HG03175 (cell line): ENCODE data around the gene CMIP.

Experiments used
- ATAC-seq: cut with Tn5 transposase; IDR thresholded peaks from one replicate; pipeline ENCODE4 v1.9.1; 2021; ENCODE audit warnings: mild to moderate bottlenecking, moderate library complexity; ENCODE audit not compliant: unreplicated experiment

The CMIP gene

DNA sequence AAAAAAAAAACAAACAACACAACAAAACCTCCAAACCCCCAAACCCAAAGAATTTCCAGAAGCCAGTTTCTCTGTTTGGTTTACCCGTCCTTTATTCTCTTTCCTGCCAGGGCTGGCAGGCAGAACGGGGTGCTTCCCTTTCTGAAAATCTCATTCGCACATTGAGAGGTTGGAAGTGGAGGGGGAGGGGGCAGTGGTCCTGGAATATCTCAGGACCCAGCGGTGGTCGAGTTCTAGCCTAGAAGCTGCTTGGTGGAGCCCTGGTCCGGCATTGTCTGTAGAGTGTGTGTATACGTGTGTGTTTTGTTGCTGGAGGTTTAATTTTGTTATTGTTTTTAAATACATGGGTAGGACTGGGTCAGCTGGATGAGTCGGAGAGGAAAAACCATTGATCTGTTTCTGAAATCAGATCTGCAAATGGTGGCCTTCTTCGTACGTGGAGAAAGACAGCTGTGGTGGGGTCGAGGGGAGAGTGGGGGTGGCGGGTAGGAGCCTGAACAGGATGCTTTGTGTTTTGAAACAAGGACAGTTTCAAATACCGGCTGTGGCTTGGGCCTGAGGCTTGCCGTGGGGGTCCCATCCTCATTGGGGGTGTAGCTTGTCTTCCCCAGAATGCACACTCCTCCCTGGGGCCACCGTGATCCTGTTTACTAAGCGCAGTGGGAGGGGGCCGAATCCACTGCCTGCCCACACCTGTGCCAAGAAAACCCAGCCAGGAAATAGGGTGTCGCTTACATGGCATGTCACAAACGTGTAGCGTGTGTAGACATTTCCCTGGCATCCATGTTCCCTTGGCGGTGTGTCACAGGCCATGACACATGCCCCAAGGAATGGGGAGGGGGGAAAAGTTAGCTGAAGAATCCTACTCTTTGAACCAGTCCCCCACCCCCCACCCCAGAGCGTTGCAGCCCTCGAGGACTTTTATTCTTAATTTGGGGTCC is 1.6 kb downstream of the CMIP start:
- ATAC-seq = no peak

DNA sequence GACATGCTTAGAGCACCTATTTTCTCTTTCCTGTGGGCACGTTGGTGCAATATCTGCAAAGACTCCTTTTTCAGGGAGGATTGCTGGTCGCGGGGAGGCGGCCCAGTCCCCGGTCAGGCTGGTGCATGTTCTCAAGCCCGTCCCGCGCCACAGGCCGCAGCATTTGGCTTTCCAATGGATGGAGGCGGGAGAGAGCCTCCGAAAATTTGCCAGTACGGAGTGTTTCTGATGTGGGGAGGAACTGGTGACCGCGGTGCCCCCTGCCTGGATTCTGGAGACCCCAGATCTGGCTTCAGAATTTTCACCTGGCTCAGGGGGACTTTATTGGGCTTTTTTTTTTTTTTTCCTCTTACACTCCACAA is 2.3 kb downstream of the CMIP start:
- no peak for ATAC-seq

DNA sequence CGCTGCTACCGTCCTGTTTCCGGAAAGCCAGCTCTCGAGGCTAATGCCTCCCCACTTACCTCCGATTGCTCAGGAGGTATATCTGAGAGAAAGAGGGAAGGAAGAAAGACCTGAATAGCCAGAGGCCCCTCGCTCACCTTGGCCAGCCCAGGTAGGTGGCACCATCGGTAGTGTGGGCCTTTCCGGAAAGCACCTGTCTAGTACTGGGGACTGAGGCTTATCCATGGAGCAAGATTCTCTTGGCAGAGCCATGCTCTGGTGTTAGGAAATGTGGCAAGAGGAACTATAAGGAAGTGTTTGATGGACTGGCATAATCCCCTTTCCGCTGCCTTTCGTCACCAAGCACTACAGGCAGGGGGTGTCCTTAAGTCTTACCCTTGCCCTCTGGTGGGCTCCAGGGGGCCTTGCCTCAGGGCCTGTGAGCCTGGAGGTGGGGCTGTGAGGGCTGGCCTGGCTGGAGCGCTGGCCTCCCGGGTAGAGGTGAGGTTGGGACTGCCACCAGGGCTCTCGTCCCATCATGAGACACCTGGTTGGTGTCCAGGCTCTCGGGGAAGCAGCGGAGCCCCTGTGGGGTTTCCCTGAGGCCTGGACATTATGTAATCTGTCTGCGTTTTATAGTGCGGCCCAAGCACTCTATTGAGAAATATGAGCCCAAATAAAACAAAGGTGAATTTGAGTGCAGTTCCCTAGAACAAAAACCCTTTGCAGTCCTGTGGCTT is 2.9 kb downstream of the CMIP start:
- ATAC-seq = no peak

DNA sequence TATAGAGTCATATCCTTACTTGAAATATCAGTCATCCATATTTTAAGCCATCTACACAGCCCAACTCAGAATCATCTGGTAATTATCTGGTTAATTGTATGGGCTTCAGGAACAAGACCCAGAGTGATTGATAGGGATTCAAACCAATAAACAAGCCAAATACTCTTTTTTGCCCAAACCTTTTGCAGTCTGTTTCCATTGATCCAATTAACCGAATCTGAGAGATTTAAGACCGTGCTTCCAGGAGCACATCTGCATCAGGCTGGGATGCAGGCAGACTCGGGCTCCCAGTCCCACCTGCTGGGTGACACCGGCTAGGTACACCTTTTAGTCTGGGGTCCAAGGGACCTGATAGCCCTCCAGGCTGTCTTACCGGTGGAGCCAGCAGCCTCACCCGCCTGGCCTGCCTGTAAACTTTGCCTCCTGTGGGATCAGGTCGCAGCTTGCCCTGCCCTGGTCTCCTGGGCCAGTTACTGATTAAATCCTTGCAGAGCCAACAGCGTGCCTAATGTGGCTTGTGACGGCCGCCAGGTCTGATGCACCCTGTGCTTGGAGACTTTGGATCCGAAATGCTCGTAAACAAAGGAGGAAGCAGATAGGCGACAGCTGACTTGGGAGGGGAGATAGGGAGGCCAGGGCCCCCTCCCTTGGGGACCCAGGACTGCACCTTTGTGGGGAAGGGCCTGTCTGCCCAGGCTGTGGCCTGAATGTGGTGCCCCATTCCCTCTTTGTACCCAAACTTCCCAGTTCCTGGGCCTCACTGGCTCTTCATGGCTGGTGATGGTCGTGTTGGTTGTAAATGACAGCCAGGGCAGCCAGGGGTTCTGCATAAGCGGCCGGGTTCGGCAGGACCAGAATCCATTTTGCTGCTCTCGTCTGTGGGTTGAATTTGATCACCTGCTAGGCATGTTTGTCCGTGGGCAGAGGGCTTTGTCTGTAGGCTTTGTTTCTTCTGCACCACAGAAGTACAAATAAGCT is 3.8 kb downstream of the CMIP start:
- ATAC-seq = no peak

DNA sequence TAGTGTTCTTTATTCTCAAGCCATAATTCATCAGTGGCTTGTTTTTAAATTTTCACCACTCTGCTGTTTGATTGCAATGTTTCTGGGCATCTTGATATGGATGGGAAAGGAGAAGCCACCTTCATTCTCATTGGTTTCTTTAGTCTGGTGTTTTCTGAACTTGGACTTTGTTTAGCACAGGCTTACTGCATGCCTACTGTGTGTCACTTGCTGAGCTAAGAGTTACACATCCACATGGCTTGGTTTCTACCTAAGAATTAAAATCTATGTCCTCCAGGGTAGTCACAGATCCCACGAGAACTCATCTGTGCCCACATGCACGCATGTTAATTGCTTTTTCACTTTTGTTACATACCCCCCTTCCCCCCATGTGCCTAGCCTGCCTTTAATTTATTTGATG is 4.6 kb downstream of the CMIP start:
- no peak for ATAC-seq

DNA sequence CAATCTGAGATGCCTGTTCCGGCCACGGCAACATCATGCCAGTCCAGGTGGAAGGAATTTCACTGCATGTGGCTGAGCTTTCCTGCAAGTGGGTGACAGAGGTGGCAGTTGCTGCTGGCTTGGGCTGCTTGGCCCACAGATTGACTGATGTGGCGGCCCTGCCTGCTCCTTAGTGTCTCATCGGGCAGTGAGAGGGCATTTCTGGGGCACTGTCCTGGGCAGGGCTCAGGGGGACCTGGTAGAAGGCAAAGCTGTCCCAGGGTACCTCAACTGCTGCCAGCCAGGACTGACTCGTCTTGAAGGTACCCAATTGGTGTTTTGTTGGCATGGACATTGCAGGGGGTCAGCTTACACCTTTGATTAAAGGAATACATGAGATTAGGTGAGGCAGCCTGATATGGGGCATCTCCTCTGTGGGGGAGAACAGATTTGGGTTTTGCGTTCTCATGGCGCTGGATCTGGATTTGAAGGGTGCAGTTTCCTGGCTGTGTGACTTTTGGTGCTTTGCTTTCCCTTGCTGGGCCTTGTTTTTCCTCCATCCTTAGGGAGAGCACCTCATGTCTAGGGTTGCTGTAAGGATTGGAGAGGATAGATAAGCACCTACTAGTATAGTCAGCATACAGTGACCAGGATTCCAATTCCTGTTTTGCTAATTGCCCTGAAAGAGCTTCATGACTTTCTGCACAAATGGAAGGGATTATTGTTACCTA is 5.4 kb downstream of the CMIP start:
- no peak for ATAC-seq

DNA sequence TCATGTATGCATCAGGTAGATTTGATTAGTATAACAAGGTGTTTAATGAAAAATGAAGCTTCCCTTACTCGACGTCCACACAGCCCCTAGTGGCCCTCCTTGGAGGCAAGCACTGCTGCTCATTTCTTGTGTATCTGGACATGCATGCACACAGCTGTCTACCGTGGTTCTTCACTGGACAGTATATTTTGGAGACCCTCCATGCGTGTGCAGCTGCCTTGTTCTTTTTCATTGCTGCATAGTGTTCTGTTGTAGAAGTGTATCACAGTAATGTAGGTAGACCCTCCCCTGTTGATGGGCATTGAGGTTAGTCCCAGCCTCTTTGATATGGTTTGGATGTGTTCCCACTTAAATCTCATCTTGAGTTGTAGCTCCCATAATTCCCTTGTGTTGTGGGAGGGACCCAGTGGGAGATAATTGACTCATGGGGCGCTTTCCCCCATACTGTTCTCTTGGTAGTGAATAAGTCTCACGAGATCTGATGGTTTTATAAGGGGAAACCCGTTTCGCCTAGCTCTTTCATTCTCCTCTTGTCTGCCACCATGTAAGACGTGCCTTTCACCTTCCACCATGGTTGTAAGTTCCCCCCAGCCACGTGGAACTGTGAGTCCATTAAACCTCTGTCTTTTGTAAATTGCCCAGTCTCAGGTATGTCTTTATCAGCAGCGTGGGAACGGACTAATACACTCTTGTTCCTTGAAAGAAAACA is 6.3 kb downstream of the CMIP start:
- ATAC-seq = no peak

DNA sequence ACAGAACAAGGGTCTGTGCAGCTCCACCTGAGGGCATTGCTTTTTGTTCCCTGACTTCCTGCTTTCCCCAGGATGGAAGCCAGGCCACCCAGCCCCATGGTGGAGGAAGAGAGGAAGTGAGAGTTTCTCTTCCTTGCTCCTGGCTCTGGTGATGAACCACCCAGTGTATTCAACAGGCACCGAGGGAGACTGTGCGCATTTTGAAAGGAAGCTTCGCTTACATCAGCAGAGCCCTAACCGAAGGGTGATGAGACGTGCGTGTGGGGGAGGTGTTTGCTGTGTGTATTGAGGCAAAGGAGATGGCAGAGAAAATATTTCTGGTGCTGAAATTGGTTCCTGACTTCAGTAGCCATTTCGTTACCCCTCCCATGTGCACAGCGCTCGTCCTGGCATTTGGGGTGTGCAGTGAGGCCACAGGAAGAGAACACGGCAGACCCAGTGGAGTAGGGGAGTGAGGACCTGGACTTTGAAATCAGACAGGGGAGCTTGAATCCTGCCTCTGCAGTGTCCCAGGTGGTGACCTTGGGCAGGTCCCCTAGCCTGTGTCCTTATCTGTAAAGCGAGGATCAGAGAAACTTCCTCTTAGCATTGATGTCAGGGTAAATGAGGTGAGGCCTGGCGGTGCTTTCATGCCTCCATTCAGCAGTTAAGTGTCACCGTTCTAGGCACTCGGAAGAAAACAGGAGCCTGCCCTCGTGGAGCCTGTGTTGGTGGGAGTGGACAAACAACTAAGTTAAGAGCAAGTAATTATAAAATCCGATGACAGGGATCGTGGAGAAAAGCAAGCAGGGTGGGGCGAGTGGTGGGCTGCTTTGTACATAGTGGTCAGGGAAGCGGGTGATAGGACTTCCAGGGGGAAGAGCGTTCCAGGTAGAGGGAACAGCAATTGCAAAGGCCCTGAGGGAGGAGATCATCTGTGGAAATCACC is 7.4 kb downstream of the CMIP start:
- ATAC-seq = no peak

DNA sequence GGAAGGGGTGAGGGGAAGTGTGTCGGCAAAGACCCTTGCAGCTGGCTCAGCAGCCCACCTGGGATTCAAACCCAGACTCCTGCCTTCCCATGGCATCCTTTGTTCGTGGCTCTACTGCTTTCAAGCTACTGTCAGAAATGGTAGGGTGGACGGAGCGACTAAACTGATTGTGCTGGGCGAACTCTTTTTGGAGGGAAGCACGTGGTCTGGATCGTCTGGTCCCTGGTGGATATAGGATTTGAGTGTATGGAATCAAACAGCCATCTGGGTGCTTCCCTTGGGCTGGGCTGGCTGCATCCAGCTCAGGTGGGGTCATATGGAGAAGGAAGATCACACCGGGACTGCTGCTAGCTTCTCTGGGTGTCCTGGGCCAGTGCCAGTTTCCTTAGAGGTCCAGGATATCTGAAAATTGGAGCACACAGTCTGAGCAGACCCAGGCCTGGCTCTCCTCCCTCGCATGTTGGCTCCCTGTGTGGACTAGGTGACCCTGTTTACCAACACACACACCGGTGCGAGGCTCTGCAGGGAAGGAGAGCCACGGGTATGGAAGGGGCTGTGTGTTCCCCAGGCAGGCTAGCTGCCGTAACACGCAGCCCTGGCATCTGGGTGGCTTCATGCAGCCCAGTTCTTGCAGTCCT is 8.6 kb downstream of the CMIP start:
- no peak for ATAC-seq

DNA sequence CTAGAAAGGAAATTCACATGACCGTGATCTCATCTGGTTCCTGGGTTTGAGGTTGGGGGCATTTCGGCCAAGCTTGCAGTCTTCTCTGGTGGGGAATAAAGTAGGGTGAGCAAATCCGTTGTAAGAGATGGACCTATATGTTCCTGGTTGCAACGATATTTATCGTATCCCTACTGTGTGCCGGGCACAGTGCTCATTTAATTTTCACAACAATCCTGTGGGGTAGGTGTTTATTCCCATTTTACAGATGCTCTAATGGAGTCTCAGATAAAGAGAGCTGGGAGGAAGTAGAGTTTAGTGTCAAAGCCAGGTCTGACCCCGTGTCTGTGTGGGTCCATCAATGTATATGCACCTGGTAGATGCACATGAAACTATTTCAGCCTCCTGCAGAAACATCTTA is 9.4 kb downstream of the CMIP start:
- ATAC-seq = no peak

DNA sequence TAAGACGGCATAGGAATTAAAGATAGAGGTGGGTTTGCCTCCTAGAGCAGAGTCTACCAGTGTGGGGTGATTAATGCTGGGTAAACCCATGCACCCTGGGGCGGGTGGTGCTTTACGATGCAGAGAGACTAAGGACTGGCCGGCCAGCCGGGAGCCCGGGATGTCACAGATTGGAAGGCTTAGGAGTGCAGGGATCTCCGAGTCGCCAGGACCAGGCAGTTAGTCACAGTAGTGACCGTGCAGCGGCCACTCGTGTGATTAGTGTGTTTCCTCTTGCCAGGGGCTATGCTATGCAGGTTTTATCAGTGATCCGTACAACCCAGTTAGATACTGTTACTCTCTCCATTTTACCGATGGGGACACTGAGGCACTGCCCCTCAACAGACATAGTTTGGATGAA is 10.4 kb downstream of the CMIP start:
- no peak for ATAC-seq

DNA sequence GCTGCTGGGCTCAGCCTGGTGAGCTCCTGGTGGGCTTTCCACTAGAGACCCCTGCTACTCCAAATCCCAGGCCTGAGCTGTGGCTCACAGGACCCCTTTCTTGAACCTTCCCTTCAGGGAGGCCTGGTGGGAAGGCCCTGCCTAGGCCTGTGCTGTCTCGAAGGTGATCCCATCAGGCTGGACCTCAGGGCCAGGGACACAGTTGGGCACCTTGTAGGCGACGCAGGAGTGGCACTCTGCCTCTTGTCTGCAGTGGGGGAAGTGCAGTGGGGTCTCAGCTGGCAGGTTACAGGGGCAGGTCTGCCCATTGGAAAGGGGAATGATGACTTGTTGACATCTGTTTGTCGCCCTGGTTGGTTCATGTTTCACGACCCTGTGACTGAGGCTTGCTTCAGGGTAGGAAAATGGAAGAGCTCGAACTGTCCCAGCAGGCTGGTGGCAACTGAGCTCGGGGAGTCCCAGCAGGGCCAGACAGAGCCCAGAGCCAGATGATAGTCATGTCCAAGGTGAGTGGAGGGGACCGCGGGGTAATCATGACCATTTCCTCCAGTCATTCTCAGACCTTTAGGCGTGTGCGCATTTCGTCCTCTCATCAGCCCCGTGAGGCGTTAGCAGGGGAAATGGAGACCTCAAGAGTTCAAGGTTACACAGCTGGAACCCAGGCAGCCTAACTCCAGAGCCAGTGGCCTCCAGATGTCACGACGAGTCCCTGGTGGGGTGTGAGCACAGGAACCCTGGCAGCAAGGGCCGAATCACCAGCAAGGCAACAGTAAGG is 11.3 kb downstream of the CMIP start:
- no peak for ATAC-seq

DNA sequence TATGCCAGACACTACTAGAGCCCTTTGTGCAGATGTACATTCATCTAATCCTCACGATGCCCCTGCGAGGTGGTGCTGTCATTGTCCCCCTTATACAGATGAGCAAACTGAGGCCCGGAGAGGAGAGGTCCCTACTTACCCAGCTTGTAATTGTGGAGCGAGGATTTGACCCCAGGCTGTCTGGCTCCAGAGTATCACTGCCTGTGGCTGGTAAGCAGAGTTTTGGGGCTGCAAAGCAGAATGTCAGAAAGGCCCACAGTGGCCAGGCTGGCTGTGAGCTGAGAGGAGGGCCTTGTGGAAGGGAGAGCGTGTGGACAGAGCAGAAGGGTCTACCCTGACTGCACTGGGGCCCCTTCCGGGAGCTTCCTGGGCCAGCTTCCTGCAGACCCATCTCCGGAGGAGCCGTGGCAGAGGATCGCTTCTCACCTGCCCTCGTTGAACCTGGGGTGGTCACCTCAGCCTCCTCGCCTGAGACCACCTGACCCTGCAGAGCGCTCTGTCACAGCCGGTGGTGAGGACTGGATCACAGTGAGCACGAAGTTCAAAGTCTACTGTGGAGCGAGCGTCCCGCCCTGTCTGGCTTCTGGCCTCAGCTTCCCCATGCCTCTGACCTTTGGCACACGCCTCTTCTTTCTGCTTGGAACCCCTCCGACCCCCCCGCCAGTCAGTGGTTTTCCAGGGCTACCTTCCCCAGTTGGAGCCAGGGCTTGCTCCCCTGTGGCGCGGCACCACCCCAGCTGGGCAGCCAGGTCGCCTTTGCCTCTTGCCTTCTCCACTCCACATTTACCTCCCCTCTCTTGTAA is 12.1 kb downstream of the CMIP start:
- ATAC-seq = no peak

DNA sequence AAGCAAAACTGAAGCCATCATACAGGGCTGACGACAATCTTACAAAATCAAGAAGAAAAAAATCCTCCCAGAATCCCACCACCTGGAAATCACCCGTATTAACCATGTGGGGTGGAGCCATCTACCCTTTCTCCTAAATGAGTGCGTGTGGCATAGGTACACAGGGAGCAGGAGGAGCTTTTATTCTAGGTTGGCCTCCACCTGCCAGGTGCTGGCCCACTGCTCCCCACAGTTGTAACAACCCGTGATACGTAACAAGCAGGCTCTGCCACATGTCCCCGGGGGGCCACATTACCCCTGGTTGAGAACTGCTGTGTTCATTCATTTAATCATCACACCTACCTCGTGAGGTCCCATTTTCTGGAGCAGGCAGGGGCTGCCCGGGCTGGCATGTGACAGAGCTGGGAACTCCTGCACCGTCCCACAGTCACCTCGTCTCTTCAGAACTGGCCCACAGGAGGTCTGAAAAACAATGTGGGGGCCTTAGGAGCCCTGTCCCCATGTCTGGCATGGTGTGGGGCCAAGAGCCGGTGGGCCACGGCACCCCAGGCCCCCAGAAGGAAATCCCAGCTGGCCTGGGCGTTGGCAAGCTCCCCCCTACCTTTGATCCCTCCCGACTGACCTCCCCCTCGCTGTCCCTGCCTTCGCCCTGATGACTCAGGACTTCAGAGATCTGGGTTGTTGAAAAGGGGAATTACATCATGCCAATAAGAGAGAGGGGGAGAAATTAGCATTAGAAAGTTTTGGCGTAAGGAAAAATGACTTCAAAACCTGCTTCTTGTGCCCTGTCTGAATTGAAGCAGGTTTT is 12.9 kb downstream of the CMIP start:
- no peak for ATAC-seq

DNA sequence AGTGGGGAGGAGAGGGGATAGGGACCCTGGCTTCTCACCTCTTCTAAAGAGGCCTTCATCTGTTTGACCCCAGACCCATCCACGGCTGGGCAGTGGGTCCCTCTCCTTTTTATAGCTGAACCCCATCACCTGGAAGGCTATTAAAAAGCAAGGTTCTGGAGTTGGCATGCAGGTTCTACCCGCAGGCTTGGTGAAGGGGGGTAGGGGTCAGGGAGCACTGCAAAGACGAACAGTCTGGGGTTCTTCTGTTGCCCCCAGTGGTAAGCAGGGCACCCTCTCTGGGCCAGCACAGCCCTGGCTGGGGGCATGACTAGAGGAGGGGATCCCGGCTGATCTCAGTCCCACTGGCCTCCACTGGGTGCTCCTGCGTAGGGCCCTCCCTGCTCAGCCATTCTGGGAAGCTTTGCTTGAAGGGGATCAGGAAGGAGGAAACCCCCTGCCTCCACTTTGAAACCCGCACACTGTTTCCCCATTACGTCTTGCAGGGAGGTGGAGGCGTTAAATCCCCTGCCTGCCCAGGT is 13.6 kb downstream of the CMIP start:
- no peak for ATAC-seq
